GM12878 (cell line): ENCODE results near the gene PPP2R5C. TPM values are rescaled to one million over a fixed set of nuclear protein-coding genes. Genes with fewer than 3 reads are reported as not detected.

Experiments
- ATAC-seq: fragments of 200-7000 bp; cut with Tn5 transposase; 3 replicates; pipeline ENCODE4 v1.9.1; 2020; ENCODE audit warnings: mild to moderate bottlenecking, moderate library complexity
- BruUV-seq: library from RNA; stranded (reverse); fragments of 400-500 nt; replicated peaks from 2 replicates; lab custom pipeline; 2021; lab: Mats Ljungman, UMichigan
- CTCF ChIA-PET: fragments of 300-600 bp; sonication (Branson Sonifier 250); formaldehyde crosslinking; extraction: SDS; loops from one replicate; lab custom pipeline; 2021; ENCODE audit warnings: inconsistent platforms; lab: Yijun Ruan, JAX
- POLR2A ChIA-PET: fragments of 350-600 bp; formaldehyde crosslinking; extraction: SDS; loops from one replicate; lab custom pipeline; 2021; ENCODE audit warnings: inconsistent platforms; lab: Charles Lee
- RAD21 ChIA-PET: fragments of 300-600 bp; sonication (Branson Sonifier 250); formaldehyde crosslinking; loops from one replicate; lab custom pipeline; 2023; ENCODE audit warnings: antibody characterized with exemption; ENCODE audit not compliant: unreplicated experiment; lab: Charles Lee
- SMC1A ChIA-PET: fragments of 300-600 bp; sonication (Branson Sonifier 250); formaldehyde crosslinking; loops from one replicate; lab custom pipeline; 2023; ENCODE audit not compliant: unreplicated experiment, uncharacterized antibody; lab: Charles Lee
- DNase-seq: peaks from one replicate; pipeline ENCODE4 v3.0.0-alpha.2; 2011; ENCODE audit warnings: low read depth, low spot score
- FAIRE-seq: peaks from 3 replicates; lab custom pipeline; 2011; peaks lifted over from hg19 to GRCh38; lab: Jason Lieb, UNC
- H2AFZ ChIP-seq: 2 replicates; pipeline ENCODE4 v1.6.0; 2011; ENCODE audit warnings: low read depth, low read length, control low read depth; ENCODE audit not compliant: control insufficient read depth
- H3K27ac ChIP-seq: 2 replicates; pipeline ENCODE4 v1.5.1; 2011; ENCODE audit warnings: control low read depth; ENCODE audit not compliant: control insufficient read depth, insufficient read depth
- H3K27me3 ChIP-seq, 2 experiments: replicated peaks in 1 of 2; 2 replicates each; pipeline versions ENCODE4 v1.6.0 to v1.6.1; 2011; ENCODE audit warnings: low read length in 1 of 2; ENCODE audit not compliant: control insufficient read depth in 2 of 2, insufficient read depth in 2 of 2
- H3K36me3 ChIP-seq, 2 experiments: 2 replicates each; pipeline ENCODE4 v1.5.1; 2011; ENCODE audit warnings: low read length in 1 of 2; ENCODE audit not compliant: control insufficient read depth in 2 of 2, insufficient read depth in 2 of 2
- H3K4me1 ChIP-seq: 2 replicates; pipeline ENCODE4 v1.6.1; 2011; ENCODE audit warnings: mild to moderate bottlenecking, low read length, moderate library complexity, mixed read lengths; ENCODE audit not compliant: control insufficient read depth, insufficient read depth
- H3K4me2 ChIP-seq: 2 replicates; pipeline ENCODE4 v1.6.0; 2011; ENCODE audit warnings: control low read depth; ENCODE audit not compliant: control insufficient read depth, insufficient read depth
- H3K4me3 ChIP-seq: fragments of 200-600 bp; sonication (generic); 2 replicates; pipeline ENCODE4 v1.5.1; 2016
- H3K79me2 ChIP-seq: 2 replicates; pipeline ENCODE4 v1.6.0; 2011; ENCODE audit warnings: low read length; ENCODE audit not compliant: control insufficient read depth, insufficient read depth
- H3K9ac ChIP-seq: 2 replicates; pipeline ENCODE4 v1.8.0; 2011; ENCODE audit warnings: low read length, control low read depth, mixed read lengths; ENCODE audit not compliant: control insufficient read depth, insufficient read depth
- H3K9me3 ChIP-seq: replicated peaks from 3 replicates; pipeline ENCODE4 v1.5.1; 2011; ENCODE audit warnings: mild to moderate bottlenecking, low read length; ENCODE audit not compliant: control insufficient read depth, insufficient read depth
- H4K20me1 ChIP-seq: 2 replicates; pipeline ENCODE4 v1.6.0; 2011; ENCODE audit not compliant: control insufficient read depth, insufficient read depth
- BACH1 ChIP-seq: fragments of 450-650 bp; IDR thresholded peaks from 2 replicates; pipeline ENCODE4 v1.6.1; 2017; ENCODE audit warnings: mild to moderate bottlenecking, borderline replicate concordance
- CBX5 ChIP-seq: sonication (generic); IDR thresholded peaks from 2 replicates; pipeline ENCODE4 v1.6.1; 2016; ENCODE audit warnings: low read depth, moderate library complexity, mild to moderate bottlenecking, inconsistent platforms
- GABPA ChIP-seq: IDR thresholded peaks from 2 replicates; pipeline ENCODE4 v1.6.1; 2014; ENCODE audit warnings: antibody characterized with exemption, low read depth, mild to moderate bottlenecking, inconsistent platforms
- IKZF2 ChIP-seq, 2 experiments: fragments of 450-650 bp; IDR thresholded peaks; 2 replicates each; pipeline ENCODE4 v1.6.1; 2017; ENCODE audit warnings: mild to moderate bottlenecking in 2 of 2, moderate library complexity in 2 of 2
- POLR2AphosphoS2 ChIP-seq: IDR thresholded peaks from 2 replicates; pipeline ENCODE4 v1.6.1; 2011; ENCODE audit warnings: low read depth, mild to moderate bottlenecking, low read length, improper control_type of control experiment, moderate library complexity
- RBBP5 ChIP-seq: fragments of 200-600 bp; sonication (generic); conservative IDR thresholded peaks from 2 replicates; pipeline ENCODE4 v1.6.1; 2016
- RELA ChIP-seq: fragments of 450-650 bp; IDR thresholded peaks from 2 replicates; pipeline ENCODE4 v1.8.0; 2014; ENCODE audit warnings: borderline replicate concordance; ENCODE audit not compliant: partially characterized antibody
- SIN3A ChIP-seq: IDR thresholded peaks from 2 replicates; pipeline ENCODE4 v1.6.1; 2012; ENCODE audit warnings: low read depth, low read length, improper control_type of control experiment
- SMC3 ChIP-seq: IDR thresholded peaks from 2 replicates; pipeline ENCODE4 v1.6.1; 2011; ENCODE audit warnings: low read length, improper control_type of control experiment, borderline replicate concordance
- TAF1 ChIP-seq: IDR thresholded peaks from 2 replicates; pipeline ENCODE4 v1.6.1; 2011; ENCODE audit warnings: mild to moderate bottlenecking, low read depth, low read length, borderline replicate concordance
- YY1 ChIP-seq: IDR thresholded peaks from 2 replicates; pipeline ENCODE4 v1.6.1; 2011; ENCODE audit warnings: low read depth, mild to moderate bottlenecking, low read length
- WGBS: methylation state at CpG from one replicate; pipeline ENCODE4 v1.1.6; 2016; ENCODE audit warnings: low lambda C conversion rate; ENCODE audit not compliant: insufficient replicate concordance, insufficient coverage; ENCODE audit errors: missing lambda C conversion rate; 5-methylcytosine and 5-hydroxymethylcytosine counted together
- in situ Hi-C: fragments of 300-500 bp; cut with MboI; formaldehyde crosslinking; loops from 9 replicates; pipeline ENCODE4 v1.14.3; 2018; ENCODE audit warnings: mixed read lengths
- intact Hi-C: fragments of 100-400 bp; cut with micrococcal nuclease; formaldehyde crosslinking; loops from one replicate; pipeline ENCODE4 v1.14.2; 2022; ENCODE audit not compliant: unreplicated experiment
- polyA plus RNA-seq, 11 experiments: library from polyadenylated mRNA; depleted of rRNA in 4 of 11; unstranded in 6 of 11; stranded (reverse) in 5 of 11; fragments of >200 nt; fragmentation: Nextera tagmentation in 4 of 11; fragmentation: Illumina TruSeq in 1 of 11; extraction: Ambion mirVana in 4 of 11; extraction: Trizol in 1 of 11; gene quantifications; 1 replicate in 1 of 11; 2 replicates in 10 of 11; pipeline versions ENCODE4 v1.2.1 to v1.2.3, GENCODE V29; 2011 to 2016; ENCODE audit warnings: inconsistent platforms in 2 of 11, missing spikeins in 2 of 11, low read depth in 1 of 11
- total RNA-seq, 4 experiments: library from RNA; depleted of rRNA in 3 of 4; stranded (reverse); fragments of >200 nt in 3 of 4; fragmentation: Illumina TruSeq in 1 of 4; extraction: Trizol in 1 of 4; gene quantifications; 2 replicates each; pipeline versions ENCODE4 v1.2.1 to v1.2.3, GENCODE V29; 2013 to 2021
- TF ChIP-seq, protein P1 (sequence below): IDR thresholded peaks from 2 replicates; pipeline ENCODE4 v1.6.1; 2011; ENCODE audit warnings: mild to moderate bottlenecking, low read depth, low read length, moderate library complexity; ENCODE audit not compliant: insufficient replicate concordance
- TF ChIP-seq, protein P2 (sequence below): IDR thresholded peaks from 2 replicates; pipeline ENCODE4 v1.6.1; 2011; ENCODE audit warnings: borderline replicate concordance, low read depth, mild to moderate bottlenecking, moderate library complexity, mixed read lengths, low read length; ENCODE audit not compliant: insufficient read depth; ENCODE audit errors: extremely low read length
- TF ChIP-seq, protein P3 (sequence below): fragments of 450-650 bp; IDR thresholded peaks from 2 replicates; pipeline ENCODE4 v1.6.1; 2017; ENCODE audit warnings: mild to moderate bottlenecking, moderate library complexity

PPP2R5C gene
- total and polyA plus RNA-seq, 10 of the 15 experiments (the other 5 are each of a cell fraction or from before 2014, with no cell fraction given), result 106 to 199 (median 144) TPM

DNA sequence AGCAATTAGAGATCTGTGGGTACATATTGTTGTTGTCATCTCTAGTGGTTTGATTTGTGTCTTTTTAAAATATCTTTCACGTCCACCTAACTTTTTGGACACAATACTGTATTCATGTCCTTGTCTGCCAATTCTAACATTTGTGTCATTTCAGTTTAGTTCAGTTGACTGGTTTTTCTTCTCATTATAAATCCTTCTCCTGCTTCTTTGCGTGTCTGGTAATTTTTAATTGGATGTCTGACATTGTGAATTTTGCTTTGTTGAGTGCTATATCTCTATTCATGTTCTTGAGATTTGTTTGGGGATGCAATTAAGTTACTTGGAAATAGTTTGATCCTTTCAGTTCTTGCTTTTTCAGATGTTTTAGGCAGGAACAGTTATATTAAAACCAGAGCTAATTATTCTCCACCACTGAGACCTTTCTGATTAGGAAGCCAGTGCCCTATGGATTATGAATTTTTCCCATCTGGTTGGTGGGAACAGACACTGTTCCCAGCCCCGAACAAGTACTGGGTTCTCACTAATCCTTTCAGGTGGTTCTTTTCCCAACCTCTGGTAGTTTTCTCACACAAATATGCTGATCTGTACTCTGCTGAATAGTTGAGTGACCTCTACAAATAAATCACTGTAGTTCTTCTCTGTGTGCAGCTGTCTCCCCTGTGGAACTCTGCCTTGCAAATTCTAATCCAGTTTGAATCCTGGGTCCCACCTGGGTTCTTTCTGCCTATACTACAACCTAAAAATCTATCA is 111.7 kb downstream of the PPP2R5C start:
- ChIA-PET POLR2A (interaction anchor here (1.2 kb wide), 1 partner anchor 60 kb away, joined by 3 read pairs; no protein-coding TSS in a partner anchor), CTCF (no interaction called here), SMC1A (interaction anchor here (0.8 to 2.5 kb wide), 3 partner anchors 20 to 102 kb away, joined by 3 to 11 read pairs (median 10); no protein-coding TSS in a partner anchor), RAD21 (no interaction called here)
- Histone ChIP-seq H2AFZ (no peak overlapping the region), H3K36me3 (peaks cover 0 to 5% of the 10 kb centered on the region in 2 experiments; a peak in 3 of 4 replicates), H3K79me2 (peaks cover 53% of the 10 kb centered on the region), H3K9ac (no peak overlapping the region), H4K20me1 (no peaks in the 10 kb centered on the region), H3K9me3 (no peaks in the 10 kb centered on the region), H3K4me2 (no peak overlapping the region), H3K27ac (no peak overlapping the region), H3K27me3 (no peaks in the 10 kb centered on the region), H3K4me1 (peaks cover 31% of the 10 kb centered on the region), H3K4me3 (no peak overlapping the region)
- intact Hi-C loops (no loop called here), in situ Hi-C loops (no loop called here)
- FAIRE-seq, result no peak
- ATAC-seq, result no peak
- WGBS, result 98% methylated on average over 3 of the region's 3 CpGs
- DNase-seq, result no peak
- no TSS peak for BruUV-seq
- TF ChIP-seq, protein P1, sequence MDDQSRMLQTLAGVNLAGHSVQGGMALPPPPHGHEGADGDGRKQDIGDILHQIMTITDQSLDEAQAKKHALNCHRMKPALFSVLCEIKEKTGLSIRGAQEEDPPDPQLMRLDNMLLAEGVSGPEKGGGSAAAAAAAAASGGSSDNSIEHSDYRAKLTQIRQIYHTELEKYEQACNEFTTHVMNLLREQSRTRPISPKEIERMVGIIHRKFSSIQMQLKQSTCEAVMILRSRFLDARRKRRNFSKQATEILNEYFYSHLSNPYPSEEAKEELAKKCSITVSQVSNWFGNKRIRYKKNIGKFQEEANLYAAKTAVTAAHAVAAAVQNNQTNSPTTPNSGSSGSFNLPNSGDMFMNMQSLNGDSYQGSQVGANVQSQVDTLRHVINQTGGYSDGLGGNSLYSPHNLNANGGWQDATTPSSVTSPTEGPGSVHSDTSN, result no peak
- no peak for TF ChIP-seq CBX5
- TF ChIP-seq RBBP5, result no peak
- no peak for TF ChIP-seq SIN3A
- no peak for TF ChIP-seq YY1
- TF ChIP-seq TAF1, result no peak
- no peak for TF ChIP-seq POLR2AphosphoS2
- no peak for TF ChIP-seq BACH1
- TF ChIP-seq GABPA, result no peak
- TF ChIP-seq IKZF2 (IDR thresholded peaks at IDR 0.05), result no peak
- TF ChIP-seq, protein P2, sequence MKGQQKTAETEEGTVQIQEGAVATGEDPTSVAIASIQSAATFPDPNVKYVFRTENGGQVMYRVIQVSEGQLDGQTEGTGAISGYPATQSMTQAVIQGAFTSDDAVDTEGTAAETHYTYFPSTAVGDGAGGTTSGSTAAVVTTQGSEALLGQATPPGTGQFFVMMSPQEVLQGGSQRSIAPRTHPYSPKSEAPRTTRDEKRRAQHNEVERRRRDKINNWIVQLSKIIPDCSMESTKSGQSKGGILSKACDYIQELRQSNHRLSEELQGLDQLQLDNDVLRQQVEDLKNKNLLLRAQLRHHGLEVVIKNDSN, result no peak
- TF ChIP-seq SMC3, result no peak
- no peak for TF ChIP-seq RELA
- TF ChIP-seq, protein P3, sequence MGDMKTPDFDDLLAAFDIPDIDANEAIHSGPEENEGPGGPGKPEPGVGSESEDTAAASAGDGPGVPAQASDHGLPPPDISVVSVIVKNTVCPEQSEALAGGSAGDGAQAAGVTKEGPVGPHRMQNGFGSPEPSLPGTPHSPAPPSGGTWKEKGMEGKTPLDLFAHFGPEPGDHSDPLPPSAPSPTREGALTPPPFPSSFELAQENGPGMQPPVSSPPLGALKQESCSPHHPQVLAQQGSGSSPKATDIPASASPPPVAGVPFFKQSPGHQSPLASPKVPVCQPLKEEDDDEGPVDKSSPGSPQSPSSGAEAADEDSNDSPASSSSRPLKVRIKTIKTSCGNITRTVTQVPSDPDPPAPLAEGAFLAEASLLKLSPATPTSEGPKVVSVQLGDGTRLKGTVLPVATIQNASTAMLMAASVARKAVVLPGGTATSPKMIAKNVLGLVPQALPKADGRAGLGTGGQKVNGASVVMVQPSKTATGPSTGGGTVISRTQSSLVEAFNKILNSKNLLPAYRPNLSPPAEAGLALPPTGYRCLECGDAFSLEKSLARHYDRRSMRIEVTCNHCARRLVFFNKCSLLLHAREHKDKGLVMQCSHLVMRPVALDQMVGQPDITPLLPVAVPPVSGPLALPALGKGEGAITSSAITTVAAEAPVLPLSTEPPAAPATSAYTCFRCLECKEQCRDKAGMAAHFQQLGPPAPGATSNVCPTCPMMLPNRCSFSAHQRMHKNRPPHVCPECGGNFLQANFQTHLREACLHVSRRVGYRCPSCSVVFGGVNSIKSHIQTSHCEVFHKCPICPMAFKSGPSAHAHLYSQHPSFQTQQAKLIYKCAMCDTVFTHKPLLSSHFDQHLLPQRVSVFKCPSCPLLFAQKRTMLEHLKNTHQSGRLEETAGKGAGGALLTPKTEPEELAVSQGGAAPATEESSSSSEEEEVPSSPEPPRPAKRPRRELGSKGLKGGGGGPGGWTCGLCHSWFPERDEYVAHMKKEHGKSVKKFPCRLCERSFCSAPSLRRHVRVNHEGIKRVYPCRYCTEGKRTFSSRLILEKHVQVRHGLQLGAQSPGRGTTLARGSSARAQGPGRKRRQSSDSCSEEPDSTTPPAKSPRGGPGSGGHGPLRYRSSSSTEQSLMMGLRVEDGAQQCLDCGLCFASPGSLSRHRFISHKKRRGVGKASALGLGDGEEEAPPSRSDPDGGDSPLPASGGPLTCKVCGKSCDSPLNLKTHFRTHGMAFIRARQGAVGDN, result no peak
